ENCODE measurements around the gene ABCA2.
A peak's percentile ranks its signal among the peaks of the same experiment; 100 is the strongest.

GRCh38 chr9:137062384-137062783 lies 34.3 kb upstream of the ABCA2 start:
- TF ChIP-seq POLR2A (IDR thresholded peaks at IDR 0.05) (no peak), POLR2AphosphoS5 (IDR thresholded peaks at IDR 0.05) (peak in 1 of 3 donors; percentile 63), EP300 (IDR thresholded peaks at IDR 0.05) (no peak), CTCF (IDR thresholded peaks at IDR 0.05) (no peak)
